Measurements from ENCODE around the gene ZNF219.

ZNF219 gene

DNA sequence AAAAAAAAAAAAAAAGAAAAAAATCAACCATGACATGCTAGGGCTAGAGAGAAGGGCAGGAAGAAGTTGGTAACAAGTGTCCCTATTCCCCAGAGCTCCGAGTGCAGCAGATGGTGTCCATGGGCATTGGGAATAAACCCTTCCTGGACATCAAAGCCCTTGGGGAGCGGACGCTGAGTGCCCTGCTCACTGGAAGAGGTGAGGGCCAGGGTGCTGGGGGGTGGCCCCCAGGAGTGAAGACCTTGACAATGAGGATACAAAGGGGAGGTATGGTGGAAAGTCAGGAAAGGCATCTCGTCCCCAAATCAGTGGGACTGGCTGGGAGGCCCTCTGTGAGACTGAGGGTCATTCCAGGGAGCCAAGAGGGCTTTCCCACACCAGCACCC, 11.6 kb downstream of the ZNF219 start:
- H3K4me2 ChIP-seq: peak overlapping the region; percentile 39 to 88 (median 73); a peak in 21 of 22 replicates
- peak overlapping the region in 10 of 11 experiments; percentile 17 to 84 (median 61); a peak in 13 of 22 replicates for H3K27ac ChIP-seq
- no peak overlapping the region; a peak in 2 of 20 replicates for H3K4me3 ChIP-seq
- H3K4me1 ChIP-seq: peaks cover 15 to 73% (median 46%) of the 10 kb centered on the region in 10 experiments
- no peaks in the 10 kb centered on the region for H3K9me3 ChIP-seq (replicated peaks in 1 of 11)
- no peaks in the 10 kb centered on the region for H3K27me3 ChIP-seq
- TF ChIP-seq Cebpa-rat (IDR thresholded peaks at IDR 0.05): no peak
- peak overlapping the region in 4 of 11 experiments; percentile 28 to 57 (median 36); a peak in 4 of 22 replicates for H3K9ac ChIP-seq
- peaks cover 37 to 95% (median 78%) of the 10 kb centered on the region in 11 experiments for H3K36me3 ChIP-seq
- peaks cover 0 to 60% (median 15%) of the 10 kb centered on the region in 11 experiments; a peak in 13 of 22 replicates for H4K20me1 ChIP-seq

DNA sequence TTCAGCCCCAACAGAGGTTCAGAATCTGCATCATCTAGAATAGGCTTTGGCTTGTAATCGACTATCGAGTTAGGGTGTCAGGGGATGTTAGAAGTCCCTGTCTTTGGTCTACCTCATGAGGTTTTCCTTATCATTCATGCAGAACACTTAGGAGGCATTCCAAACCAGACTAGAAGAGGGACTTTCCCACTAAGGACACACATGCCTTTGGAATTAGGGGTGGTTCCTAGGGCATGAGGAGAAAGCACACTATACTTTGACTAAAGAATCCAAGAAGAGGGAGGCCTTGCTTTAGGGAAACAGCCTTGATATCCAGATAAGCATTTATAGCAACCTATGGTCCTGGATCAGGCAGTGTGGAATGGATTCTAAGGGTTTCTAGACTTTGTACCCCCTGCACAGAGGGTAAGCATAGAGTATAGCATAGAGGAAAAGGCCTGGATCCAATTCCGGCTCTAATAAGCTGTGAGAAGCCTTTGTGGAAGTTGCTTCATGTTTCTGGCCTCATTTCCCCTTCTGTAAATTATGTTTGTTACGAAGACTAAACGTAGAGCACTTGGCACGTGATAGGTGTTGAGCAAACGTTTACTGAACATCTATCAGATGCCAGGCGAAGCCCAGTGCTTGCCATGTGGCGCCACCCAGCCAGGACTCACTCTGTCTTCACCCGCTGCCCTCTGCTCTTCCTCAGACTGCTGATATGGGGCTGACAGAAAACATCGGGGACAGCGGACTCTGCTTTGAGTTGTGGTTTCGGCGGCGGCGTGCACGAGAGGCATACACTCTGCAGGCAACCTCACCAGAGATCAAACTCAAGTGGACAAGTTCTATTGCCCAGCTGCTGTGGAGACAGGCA, 13.2 kb downstream of the ZNF219 start:
- Histone ChIP-seq H3K9me3 (replicated peaks in 1 of 11) (no peaks in the 10 kb centered on the region), H3K27ac (peak overlapping the region in 2 of 11 experiments; percentile 18 to 84; a peak in 2 of 22 replicates), H3K4me3 (no peak overlapping the region), H3K27me3 (no peaks in the 10 kb centered on the region), H3K4me2 (peak overlapping the region in 2 of 11 experiments; percentile 1 to 9; a peak in 1 of 22 replicates), H3K36me3 (peaks cover 33 to 95% (median 68%) of the 10 kb centered on the region in 11 experiments), H3K4me1 (peaks cover 12 to 58% (median 39%) of the 10 kb centered on the region in 10 experiments), H3K9ac (no peak overlapping the region), H4K20me1 (peaks cover 0 to 54% (median 10%) of the 10 kb centered on the region in 11 experiments; a peak in 13 of 22 replicates)
- TF ChIP-seq Cebpa-rat (IDR thresholded peaks at IDR 0.05): no peak

DNA sequence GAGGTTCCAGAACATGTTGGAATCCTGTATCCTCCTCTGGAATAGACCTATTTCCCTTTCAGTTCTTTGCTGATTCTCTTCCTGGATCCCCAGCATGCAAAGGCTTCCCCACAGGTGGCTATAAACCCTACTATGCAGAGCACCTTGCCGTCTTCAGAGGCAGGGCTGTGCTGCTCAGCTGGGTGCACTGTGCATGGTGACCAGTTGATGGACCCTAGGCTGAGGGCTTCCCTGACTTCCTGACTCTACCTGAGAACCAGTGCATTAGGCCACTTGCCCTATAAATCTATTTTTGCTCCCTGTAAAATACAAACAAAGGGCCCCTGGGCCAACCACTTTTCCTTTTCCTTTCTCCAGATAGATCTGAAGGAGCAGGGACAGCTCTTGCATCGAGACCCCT, 14.1 kb downstream of the ZNF219 start:
- Histone ChIP-seq H3K4me3 (no peak overlapping the region), H3K9ac (no peak overlapping the region), H3K4me2 (0 out of 22 replicates have a peak overlapping the region, but pooled peaks of 1 of the 11 experiments have one; percentile 9), H4K20me1 (peaks cover 0 to 47% (median 8%) of the 10 kb centered on the region in 11 experiments; a peak in 13 of 22 replicates), H3K9me3 (replicated peaks in 1 of 11) (no peaks in the 10 kb centered on the region), H3K36me3 (peaks cover 33 to 95% (median 70%) of the 10 kb centered on the region in 11 experiments), H3K27me3 (no peaks in the 10 kb centered on the region), H3K4me1 (peaks cover 12 to 54% (median 41%) of the 10 kb centered on the region in 10 experiments), H3K27ac (no peak overlapping the region)
- no peak for TF ChIP-seq Cebpa-rat (IDR thresholded peaks at IDR 0.05)

DNA sequence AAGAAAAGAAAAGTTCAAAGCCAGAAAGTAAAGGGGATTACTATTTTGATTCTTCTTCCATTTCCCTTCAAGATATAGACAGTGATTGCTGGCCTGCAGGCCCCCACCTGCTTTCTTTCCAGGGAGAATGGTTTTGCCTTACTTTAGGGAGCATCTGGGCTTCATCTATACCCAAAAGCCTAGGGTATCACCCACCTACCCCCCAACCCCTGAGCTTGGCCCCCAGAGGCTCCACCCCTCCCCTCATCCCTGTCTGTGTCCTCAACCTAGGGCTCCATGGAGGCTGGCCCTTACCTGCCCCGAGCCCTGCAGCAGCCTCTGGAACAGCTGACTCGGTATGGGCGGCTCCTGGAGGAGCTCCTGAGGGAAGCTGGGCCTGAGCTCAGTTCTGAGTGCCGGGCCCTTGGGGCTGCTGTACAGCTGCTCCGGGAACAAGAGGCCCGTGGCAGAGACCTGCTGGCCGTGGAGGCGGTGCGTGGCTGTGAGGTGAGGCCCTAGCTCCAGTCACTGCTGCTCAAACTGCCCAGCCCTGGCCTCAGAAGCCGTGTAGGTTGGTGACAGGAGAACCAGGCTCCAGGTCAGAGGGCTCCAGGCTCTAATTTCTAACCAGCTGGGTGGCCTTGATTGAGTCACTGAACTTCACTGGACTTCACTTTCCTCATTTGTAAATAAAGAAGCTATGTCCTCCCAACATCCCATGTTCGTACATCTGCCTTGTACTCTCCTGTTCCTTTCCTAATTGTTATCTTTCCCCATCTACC, 14.7 kb downstream of the ZNF219 start:
- Histone ChIP-seq H3K27ac (no peak overlapping the region), H3K9me3 (replicated peaks in 1 of 11) (no peaks in the 10 kb centered on the region), H3K4me2 (no peak overlapping the region), H3K4me3 (no peak overlapping the region), H3K36me3 (peaks cover 38 to 95% (median 77%) of the 10 kb centered on the region in 11 experiments), H3K27me3 (no peaks in the 10 kb centered on the region), H4K20me1 (peaks cover 0 to 44% (median 8%) of the 10 kb centered on the region in 11 experiments; a peak in 13 of 22 replicates), H3K4me1 (peaks cover 12 to 54% (median 40%) of the 10 kb centered on the region in 10 experiments), H3K9ac (no peak overlapping the region)
- TF ChIP-seq Cebpa-rat (IDR thresholded peaks at IDR 0.05): no peak

DNA sequence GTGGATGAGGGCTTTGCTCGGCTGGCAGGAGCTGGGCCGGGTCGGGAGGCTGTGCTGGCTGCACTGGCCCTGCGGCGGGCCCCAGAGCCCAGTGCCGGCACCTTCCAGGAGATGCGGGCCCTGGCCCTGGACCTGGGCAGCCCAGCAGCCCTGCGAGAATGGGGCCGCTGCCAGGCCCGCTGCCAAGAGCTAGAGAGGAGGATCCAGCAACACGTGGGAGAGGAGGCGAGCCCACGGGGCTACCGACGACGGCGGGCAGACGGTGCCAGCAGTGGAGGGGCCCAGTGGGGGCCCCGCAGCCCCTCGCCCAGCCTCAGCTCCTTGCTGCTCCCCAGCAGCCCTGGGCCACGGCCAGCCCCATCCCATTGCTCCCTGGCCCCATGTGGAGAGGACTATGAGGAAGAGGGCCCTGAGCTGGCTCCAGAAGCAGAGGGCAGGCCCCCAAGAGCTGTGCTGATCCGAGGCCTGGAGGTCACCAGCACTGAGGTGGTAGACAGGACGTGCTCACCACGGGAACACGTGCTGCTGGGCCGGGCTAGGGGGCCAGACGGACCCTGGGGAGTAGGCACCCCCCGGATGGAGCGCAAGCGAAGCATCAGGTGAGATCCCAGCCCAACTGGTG, 16.8 kb downstream of the ZNF219 start:
- H3K9me3 ChIP-seq (replicated peaks in 1 of 11): no peaks in the 10 kb centered on the region
- peaks cover 0 to 34% (median 0%) of the 10 kb centered on the region in 11 experiments; a peak in 7 of 22 replicates for H4K20me1 ChIP-seq
- H3K27me3 ChIP-seq: no peaks in the 10 kb centered on the region
- no peak for TF ChIP-seq Cebpa-rat (IDR thresholded peaks at IDR 0.05)
- H3K27ac ChIP-seq: peak overlapping the region in 2 of 11 experiments; percentile 12 to 13; a peak in 1 of 22 replicates
- H3K4me1 ChIP-seq: peaks cover 7 to 48% (median 25%) of the 10 kb centered on the region in 10 experiments
- H3K36me3 ChIP-seq: peaks cover 45 to 100% (median 94%) of the 10 kb centered on the region in 11 experiments
- H3K9ac ChIP-seq: peak overlapping the region in 1 of 11 experiments; percentile 17; a peak in 2 of 22 replicates
- H3K4me3 ChIP-seq: no peak overlapping the region
- no peak overlapping the region for H3K4me2 ChIP-seq

DNA sequence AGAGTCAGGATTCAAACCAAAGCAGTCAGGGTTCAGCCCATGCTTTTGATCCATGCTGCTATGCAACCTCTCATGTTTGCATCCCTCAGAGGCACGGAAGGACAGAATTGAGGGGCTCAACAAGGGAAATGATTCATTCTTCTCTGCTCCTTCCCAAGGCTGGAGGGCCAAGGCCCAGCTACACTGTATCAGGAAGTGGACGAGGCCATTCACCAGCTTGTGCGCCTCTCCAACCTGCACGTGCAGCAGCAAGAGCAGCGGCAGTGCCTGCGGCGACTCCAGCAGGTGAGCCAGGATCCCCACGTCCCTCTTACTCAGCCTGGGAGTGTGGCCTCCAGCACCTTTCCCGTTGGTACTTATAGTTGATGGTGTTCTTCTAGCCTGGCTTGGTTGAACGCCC, 19.7 kb downstream of the ZNF219 start:
- Histone ChIP-seq H3K9me3 (replicated peaks in 1 of 11) (no peaks in the 10 kb centered on the region), H3K27me3 (no peaks in the 10 kb centered on the region), H3K4me1 (peaks cover 5 to 37% (median 22%) of the 10 kb centered on the region in 10 experiments), H3K36me3 (peaks cover 45 to 100% (median 92%) of the 10 kb centered on the region in 11 experiments), H3K4me3 (no peak overlapping the region), H3K27ac (no peak overlapping the region), H3K9ac (0 out of 22 replicates have a peak overlapping the region, but pooled peaks of 1 of the 11 experiments have one; percentile 9), H3K4me2 (peak overlapping the region in 3 of 11 experiments; percentile 1 to 26 (median 14); a peak in 1 of 22 replicates), H4K20me1 (peaks cover 0 to 30% (median 0%) of the 10 kb centered on the region in 11 experiments; a peak in 8 of 22 replicates)
- no peak for TF ChIP-seq Cebpa-rat (IDR thresholded peaks at IDR 0.05)

DNA sequence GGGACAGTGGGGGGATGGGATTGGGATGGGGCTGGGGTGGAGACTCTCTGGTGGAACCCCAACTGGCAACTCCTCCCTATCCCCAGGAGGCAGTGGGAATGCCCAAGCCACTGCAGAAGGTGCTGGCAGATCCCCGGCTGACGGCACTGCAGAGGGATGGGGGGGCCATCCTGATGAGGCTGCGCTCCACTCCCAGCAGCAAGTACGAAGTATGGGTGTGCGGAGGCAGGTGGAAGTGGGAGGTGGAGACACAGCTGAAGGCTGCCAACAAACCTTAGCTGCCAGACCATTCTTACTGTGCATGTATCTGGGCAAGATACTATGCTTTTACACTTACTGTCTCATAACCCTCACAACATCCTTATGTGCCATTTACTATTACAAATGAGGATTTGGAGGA, 20.2 kb downstream of the ZNF219 start:
- Histone ChIP-seq H3K27me3 (no peaks in the 10 kb centered on the region), H3K4me3 (no peak overlapping the region), H3K9ac (no peak overlapping the region), H3K4me2 (peak overlapping the region in 2 of 11 experiments; percentile 1 to 13; a peak in 2 of 22 replicates), H3K4me1 (peaks cover 9 to 41% (median 27%) of the 10 kb centered on the region in 10 experiments), H3K27ac (no peak overlapping the region), H3K9me3 (replicated peaks in 1 of 11) (no peaks in the 10 kb centered on the region), H4K20me1 (peaks cover 0 to 26% (median 0%) of the 10 kb centered on the region in 11 experiments; a peak in 8 of 22 replicates), H3K36me3 (peaks cover 45 to 100% (median 90%) of the 10 kb centered on the region in 11 experiments)
- TF ChIP-seq Cebpa-rat (IDR thresholded peaks at IDR 0.05): no peak

DNA sequence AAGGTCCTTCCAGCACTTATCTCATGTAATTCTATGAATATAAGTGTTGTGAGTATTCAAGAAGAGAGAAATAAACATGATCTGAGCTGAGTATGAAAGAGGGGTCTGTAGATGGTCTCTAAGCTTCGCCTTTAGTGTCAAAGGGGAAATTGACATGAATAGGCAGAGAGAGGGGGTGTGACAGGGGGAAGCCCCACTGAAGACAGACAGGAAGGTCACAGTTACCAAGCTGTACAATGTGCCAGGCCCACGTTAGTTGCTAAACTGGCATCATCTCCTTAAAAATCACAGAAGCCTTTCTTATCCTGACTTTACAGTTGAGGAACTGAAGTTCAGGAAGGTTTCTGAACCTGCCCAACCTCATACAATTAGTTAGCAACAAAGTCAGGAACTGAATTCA, 20.8 kb downstream of the ZNF219 start:
- Histone ChIP-seq H3K36me3 (peaks cover 40 to 99% (median 84%) of the 10 kb centered on the region in 11 experiments), H3K4me3 (no peak overlapping the region), H3K27me3 (no peaks in the 10 kb centered on the region), H4K20me1 (peaks cover 0 to 26% (median 0%) of the 10 kb centered on the region in 11 experiments; a peak in 8 of 22 replicates), H3K9ac (0 out of 22 replicates have a peak overlapping the region, but pooled peaks of 1 of the 11 experiments have one; percentile 6), H3K4me2 (peak overlapping the region in 3 of 11 experiments; percentile 0 to 13 (median 1); a peak in 3 of 22 replicates), H3K4me1 (peaks cover 15 to 47% (median 33%) of the 10 kb centered on the region in 10 experiments), H3K27ac (no peak overlapping the region), H3K9me3 (replicated peaks in 1 of 11) (no peaks in the 10 kb centered on the region)
- no peak for TF ChIP-seq Cebpa-rat (IDR thresholded peaks at IDR 0.05)

Measured in BLaER1 treated with 17β-estradiol and CSF1 and Interleukin-3, amounts not matched to agents 10 nM and 100 nM (cell line).